Suprapubic skin (tissue), 4 donors: ENCODE data around the gene MORN5.

Experiments used
- CTCF ChIP-seq, 2 donors: fragments of 200-600 bp in 1 of 2; fragments of 450-650 bp in 1 of 2; sonication (generic) in 1 of 2; IDR thresholded peaks; one replicate each; pipeline ENCODE4 v1.5.1; 2016 to 2019; ENCODE audit warnings: antibody characterized with exemption in 2 of 2, mild to moderate bottlenecking in 1 of 2, moderate library complexity in 1 of 2
- EP300 ChIP-seq: sonication (generic); formaldehyde crosslinking; IDR thresholded peaks from one replicate; pipeline ENCODE4 v1.6.1; 2017; ENCODE audit warnings: antibody characterized with exemption
- POLR2A ChIP-seq, 2 donors: fragments of 450-650 bp; IDR thresholded peaks; one replicate each; pipeline ENCODE4 v1.6.1; 2017; ENCODE audit warnings: antibody characterized with exemption in 2 of 2, mild to moderate bottlenecking in 2 of 2, moderate library complexity in 2 of 2
- POLR2AphosphoS5 ChIP-seq, 3 donors: sonication (generic); formaldehyde crosslinking; IDR thresholded peaks; one replicate each; pipeline ENCODE4 v1.6.1; 2017; ENCODE audit warnings: antibody characterized with exemption in 3 of 3

- no peak for TF ChIP-seq POLR2A (IDR thresholded peaks at IDR 0.05)
- TF ChIP-seq CTCF (IDR thresholded peaks at IDR 0.05) = no peak
- no peak for TF ChIP-seq POLR2AphosphoS5 (IDR thresholded peaks at IDR 0.05)
- no peak for TF ChIP-seq EP300
Observed at GRCh38 chr9:122143296-122143695, 16.4 kb upstream of the MORN5 start.
